SK-N-SH (cell line): ENCODE results near the gene NBPF1.

Experiments used
- FOXJ3 ChIP-seq: sonication (generic); formaldehyde crosslinking; IDR thresholded peaks from 2 replicates; pipeline ENCODE4 v1.5.1; 2020; ENCODE audit warnings: mild to moderate bottlenecking, missing genetic modification reagents
- MAX ChIP-seq: IDR thresholded peaks from 2 replicates; pipeline ENCODE4 v1.4.0; 2012; ENCODE audit warnings: low read depth
- RAD21 ChIP-seq: IDR thresholded peaks from 2 replicates; pipeline ENCODE4 v1.6.1; 2012; ENCODE audit warnings: mild to moderate bottlenecking, low read length
- TF ChIP-seq, protein P1 (sequence below): fragments of 200-600 bp; sonication (generic); IDR thresholded peaks from 2 replicates; pipeline ENCODE4 v1.6.1; 2017; ENCODE audit warnings: antibody characterized with exemption, mild to moderate bottlenecking, moderate library complexity

DNA sequence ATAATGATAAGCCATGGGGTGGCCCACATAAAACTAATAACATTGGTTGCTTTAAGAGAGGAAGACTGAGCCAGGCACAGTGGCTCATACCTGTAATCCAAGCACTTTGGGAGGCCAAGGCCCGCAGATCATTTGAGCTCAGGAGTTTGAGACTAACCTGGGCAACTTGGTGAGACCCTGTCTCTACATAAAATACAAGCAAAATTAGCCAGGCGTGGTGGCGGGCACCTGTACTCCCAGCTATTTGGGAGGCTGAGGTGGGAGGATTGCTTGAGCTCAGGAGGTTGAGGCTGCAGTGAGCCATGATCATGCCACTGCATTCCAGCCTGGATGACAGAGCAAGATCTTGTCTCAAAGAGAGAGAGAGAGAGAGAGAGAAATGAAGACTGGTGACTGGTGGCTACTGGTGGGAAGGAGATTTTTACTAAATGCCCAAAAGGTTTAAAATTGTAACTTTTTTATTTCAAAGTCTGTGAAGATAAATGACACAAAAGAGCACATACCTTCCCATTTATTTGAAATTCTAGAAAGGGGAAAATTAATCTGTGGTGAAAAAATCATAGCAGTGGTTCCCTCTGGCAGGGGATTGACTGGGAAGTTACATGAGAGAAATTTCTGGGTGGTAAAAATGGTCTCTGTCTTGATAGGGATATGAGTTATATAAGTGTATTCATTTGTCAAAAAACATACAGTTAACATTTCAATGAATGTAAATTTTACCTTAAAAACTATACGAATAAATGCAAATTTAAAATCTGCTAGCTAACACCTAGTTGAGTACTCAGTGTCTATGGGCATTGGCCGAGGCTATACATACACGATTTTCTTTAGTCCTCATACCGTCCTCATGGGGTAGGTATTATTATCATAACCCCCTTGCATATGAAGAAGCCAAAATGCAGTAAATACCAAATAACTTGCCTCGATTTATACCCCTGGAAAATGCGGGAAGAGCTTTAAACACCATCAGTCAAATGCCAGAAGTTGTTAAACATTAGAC lies 2.2 kb upstream of the NBPF1 start:
- TF ChIP-seq FOXJ3 (CRISPR knock-in tag) (no peak), MAX (no peak), RAD21 (no peak)
- TF ChIP-seq, protein P1, sequence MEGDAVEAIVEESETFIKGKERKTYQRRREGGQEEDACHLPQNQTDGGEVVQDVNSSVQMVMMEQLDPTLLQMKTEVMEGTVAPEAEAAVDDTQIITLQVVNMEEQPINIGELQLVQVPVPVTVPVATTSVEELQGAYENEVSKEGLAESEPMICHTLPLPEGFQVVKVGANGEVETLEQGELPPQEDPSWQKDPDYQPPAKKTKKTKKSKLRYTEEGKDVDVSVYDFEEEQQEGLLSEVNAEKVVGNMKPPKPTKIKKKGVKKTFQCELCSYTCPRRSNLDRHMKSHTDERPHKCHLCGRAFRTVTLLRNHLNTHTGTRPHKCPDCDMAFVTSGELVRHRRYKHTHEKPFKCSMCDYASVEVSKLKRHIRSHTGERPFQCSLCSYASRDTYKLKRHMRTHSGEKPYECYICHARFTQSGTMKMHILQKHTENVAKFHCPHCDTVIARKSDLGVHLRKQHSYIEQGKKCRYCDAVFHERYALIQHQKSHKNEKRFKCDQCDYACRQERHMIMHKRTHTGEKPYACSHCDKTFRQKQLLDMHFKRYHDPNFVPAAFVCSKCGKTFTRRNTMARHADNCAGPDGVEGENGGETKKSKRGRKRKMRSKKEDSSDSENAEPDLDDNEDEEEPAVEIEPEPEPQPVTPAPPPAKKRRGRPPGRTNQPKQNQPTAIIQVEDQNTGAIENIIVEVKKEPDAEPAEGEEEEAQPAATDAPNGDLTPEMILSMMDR = no peak
